ENCODE data around the gene MFRP. TPM values are rescaled to one million over a fixed set of nuclear protein-coding genes. Genes with fewer than 3 reads are reported as not detected.

The MFRP gene
- polyA plus RNA-seq, 1 of the 3 experiments (the other 2 are of a cell fraction), result not detected

GRCh38 chr11:119369132-119369925, 22.8 kb upstream of the MFRP start:
- Histone ChIP-seq H3K9me2 (no peaks in the 10 kb centered on the region), H3K4me1 (ENCODE audit: control insufficient read depth in 1 of 2, insufficient read depth in 2 of 2, low read depth in 1 of 2, low read length in 1 of 2) (peaks cover 23 to 89% of the 10 kb centered on the region in 2 experiments), H3K9ac (no peak overlapping the region), H3K27ac (ENCODE audit: low read depth in 2 of 2, low read length in 1 of 2) (peak overlapping the region in 1 of 2 experiments; percentile 85; a peak in 2 of 4 replicates), H2AFZ (ENCODE audit: low read depth) (no peak overlapping the region), H3K36me3 (replicated peaks in 1 of 2; ENCODE audit: control insufficient read depth in 1 of 2, insufficient read depth in 2 of 2, low read length in 1 of 2) (no peaks in the 10 kb centered on the region), H3K27me3 (ENCODE audit: insufficient read depth) (no peaks in the 10 kb centered on the region), H3K4me3 (ENCODE audit: low read depth in 2 of 2, low read length in 1 of 2) (no peak overlapping the region), H3K79me2 (ENCODE audit: insufficient read depth) (no peaks in the 10 kb centered on the region), H4K20me1 (ENCODE audit: insufficient read depth) (no peaks in the 10 kb centered on the region), H3K9me3 (no peaks in the 10 kb centered on the region), H3F3A (replicated peaks; ENCODE audit: insufficient read depth) (no peaks in the 10 kb centered on the region), H3K4me2 (no peak overlapping the region)
- peak; percentile 77 for DNase-seq
- 68% methylated on average over 10 of the region's 13 CpGs for WGBS (ENCODE audit: low lambda C conversion rate)
- TF ChIP-seq FOXJ3 (CRISPR knock-in tag; IDR thresholded peaks at IDR 0.05) (no peak), RCOR1 (IDR thresholded peaks at IDR 0.05; ENCODE audit: low read length) (0 out of 2 replicates have a peak, but pooled peaks have one; percentile 7), CHD2 (IDR thresholded peaks at IDR 0.05; ENCODE audit: low read length, partially characterized antibody) (peak; percentile 15), TCF12 (IDR thresholded peaks at IDR 0.05) (peak; percentile 67; the same call in 1 of the 2 replicates), EP300 (IDR thresholded peaks at IDR 0.05; ENCODE audit: borderline replicate concordance in 1 of 2, low read depth in 1 of 2, low read length in 1 of 2) (peak in 1 of 2 experiments; percentile 56; a peak in 1 of 4 replicates)
- CTCF ChIA-PET, result interaction anchor here (1.2 to 22.5 kb wide), 8 partner anchors 10 to 108 kb away, joined by 3 to 390 read pairs (median 12); partner anchors contain the start of genes C1QTNF5 and USP2
- POLR2A ChIA-PET, result interaction anchor here (1.3 to 1.4 kb wide), 2 partner anchors 16 to 32 kb away, joined by 3 read pairs; no protein-coding TSS in a partner anchor

GRCh38 chr11:119368121-119369034, 21.9 kb upstream of the MFRP start:
- no peaks in the 10 kb centered on the region for H3K9me2 ChIP-seq
- peak overlapping the region in 1 of 2 experiments; percentile 85; a peak in 2 of 4 replicates for H3K27ac ChIP-seq (ENCODE audit: low read depth in 2 of 2, low read length in 1 of 2)
- H4K20me1 ChIP-seq (ENCODE audit: insufficient read depth), result no peaks in the 10 kb centered on the region
- H3K79me2 ChIP-seq (ENCODE audit: insufficient read depth), result no peaks in the 10 kb centered on the region
- no peaks in the 10 kb centered on the region for H3K27me3 ChIP-seq (ENCODE audit: insufficient read depth)
- DNase-seq, result peak; percentile 54
- no peak overlapping the region for H3K4me3 ChIP-seq (ENCODE audit: low read depth in 2 of 2, low read length in 1 of 2)
- POLR2A ChIA-PET, result interaction anchor here (1.3 to 1.4 kb wide), 2 partner anchors 15 to 31 kb away, joined by 3 read pairs; no protein-coding TSS in a partner anchor
- no peaks in the 10 kb centered on the region for H3F3A ChIP-seq (replicated peaks; ENCODE audit: insufficient read depth)
- H3K9ac ChIP-seq, result no peak overlapping the region
- no peaks in the 10 kb centered on the region for H3K9me3 ChIP-seq
- no peak overlapping the region for H2AFZ ChIP-seq (ENCODE audit: low read depth)
- no peaks in the 10 kb centered on the region for H3K36me3 ChIP-seq (replicated peaks in 1 of 2; ENCODE audit: control insufficient read depth in 1 of 2, insufficient read depth in 2 of 2, low read length in 1 of 2)
- H3K4me2 ChIP-seq, result no peak overlapping the region
- H3K4me1 ChIP-seq (ENCODE audit: control insufficient read depth in 1 of 2, insufficient read depth in 2 of 2, low read depth in 1 of 2, low read length in 1 of 2), result peaks cover 24 to 86% of the 10 kb centered on the region in 2 experiments; a peak in 3 of 4 replicates
- TF ChIP-seq GABPA (IDR thresholded peaks at IDR 0.05; ENCODE audit: low read depth) (no peak), NFIC (IDR thresholded peaks at IDR 0.05; ENCODE audit: borderline replicate concordance) (peak; percentile 40; the same call in 1 of the 2 replicates)
- CTCF ChIA-PET, result interaction anchor here (0.6 to 22.5 kb wide), 11 partner anchors 11 to 361 kb away, joined by 3 to 390 read pairs (median 4); partner anchors contain the start of genes C1QTNF5 and USP2
- 75% methylated on average over 17 of the region's 17 CpGs for WGBS (ENCODE audit: low lambda C conversion rate)
